AG09319 (cell line): ENCODE results near the gene NRARP.
"Not testable (repeated sequence)": the region's sequence is repeated elsewhere in the genome, so short reads cannot be mapped to it uniquely, and the experiment has no call there.

Experiments used
- DNase-seq: peaks from one replicate; pipeline ENCODE4 v3.0.0-alpha.2; 2010; ENCODE audit warnings: low read depth; ENCODE audit errors: extremely low read depth
- TF ChIP-seq, protein P1 (sequence below): IDR thresholded peaks from 2 replicates; pipeline ENCODE4 v1.5.1; 2011; ENCODE audit warnings: low read depth, mild to moderate bottlenecking, inconsistent platforms, low read length, moderate library complexity

Gene NRARP

DNA sequence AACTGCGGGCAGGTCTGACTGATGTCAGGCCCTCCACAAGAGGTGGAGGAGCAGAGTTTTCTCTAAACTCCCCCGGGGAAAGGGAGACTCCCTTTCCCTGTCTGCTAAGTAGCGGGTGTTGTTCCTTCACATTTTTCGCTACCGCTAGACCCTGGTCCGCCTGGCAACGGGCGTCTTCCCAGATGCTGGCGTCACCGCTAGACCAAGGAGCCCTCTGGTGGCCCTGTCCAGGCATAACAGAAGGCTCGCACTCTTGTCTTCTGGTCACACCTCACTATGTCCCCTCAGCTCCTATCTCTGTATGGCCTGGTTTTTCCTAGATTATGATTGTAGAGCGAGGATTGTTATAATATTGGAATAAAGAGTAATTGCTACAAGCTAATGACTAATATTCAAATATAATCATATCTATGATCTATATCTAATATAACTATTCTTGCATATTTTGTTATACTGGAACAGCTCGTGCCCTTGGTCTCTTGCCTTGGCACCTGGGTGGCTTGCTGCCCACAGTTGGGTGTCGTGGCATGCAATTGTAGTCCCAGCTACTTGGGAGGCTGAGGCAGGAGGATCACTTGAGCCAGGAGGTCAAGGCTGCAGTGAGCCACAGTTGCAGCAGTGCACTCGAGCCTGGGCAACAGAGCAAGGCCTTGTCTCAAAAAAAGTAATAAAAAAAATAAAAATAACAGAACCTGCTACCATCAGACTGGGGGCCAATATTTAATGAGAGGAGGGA lies 39.7 kb downstream of the NRARP start:
- not testable (repeated sequence) for DNase-seq

DNA sequence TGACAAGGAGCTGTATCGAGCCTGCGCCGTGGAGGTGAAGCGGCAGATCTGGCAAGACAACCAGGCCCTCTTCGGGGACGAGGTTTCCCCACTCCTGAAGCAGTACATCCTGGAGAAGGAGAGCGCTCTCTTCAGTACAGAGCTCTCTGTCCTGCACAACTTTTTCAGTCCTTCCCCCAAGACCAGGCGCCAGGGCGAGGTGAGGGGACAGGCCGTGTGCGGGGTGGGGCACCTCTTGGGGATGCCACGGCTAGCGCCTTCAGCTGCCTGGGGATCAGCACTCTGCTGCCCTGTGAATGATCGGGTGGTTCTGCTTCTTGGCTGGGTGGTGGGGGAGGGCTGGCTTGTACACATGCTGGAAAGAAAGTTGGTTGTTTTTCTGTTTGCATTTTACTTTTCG lies 45.2 kb downstream of the NRARP start:
- no peak for DNase-seq
- TF ChIP-seq, protein P1, sequence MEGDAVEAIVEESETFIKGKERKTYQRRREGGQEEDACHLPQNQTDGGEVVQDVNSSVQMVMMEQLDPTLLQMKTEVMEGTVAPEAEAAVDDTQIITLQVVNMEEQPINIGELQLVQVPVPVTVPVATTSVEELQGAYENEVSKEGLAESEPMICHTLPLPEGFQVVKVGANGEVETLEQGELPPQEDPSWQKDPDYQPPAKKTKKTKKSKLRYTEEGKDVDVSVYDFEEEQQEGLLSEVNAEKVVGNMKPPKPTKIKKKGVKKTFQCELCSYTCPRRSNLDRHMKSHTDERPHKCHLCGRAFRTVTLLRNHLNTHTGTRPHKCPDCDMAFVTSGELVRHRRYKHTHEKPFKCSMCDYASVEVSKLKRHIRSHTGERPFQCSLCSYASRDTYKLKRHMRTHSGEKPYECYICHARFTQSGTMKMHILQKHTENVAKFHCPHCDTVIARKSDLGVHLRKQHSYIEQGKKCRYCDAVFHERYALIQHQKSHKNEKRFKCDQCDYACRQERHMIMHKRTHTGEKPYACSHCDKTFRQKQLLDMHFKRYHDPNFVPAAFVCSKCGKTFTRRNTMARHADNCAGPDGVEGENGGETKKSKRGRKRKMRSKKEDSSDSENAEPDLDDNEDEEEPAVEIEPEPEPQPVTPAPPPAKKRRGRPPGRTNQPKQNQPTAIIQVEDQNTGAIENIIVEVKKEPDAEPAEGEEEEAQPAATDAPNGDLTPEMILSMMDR = no peak

More for the DNA sequence above, 39.7 kb downstream of the NRARP start:
- TF ChIP-seq, protein P1 = peak; percentile 43

DNA sequence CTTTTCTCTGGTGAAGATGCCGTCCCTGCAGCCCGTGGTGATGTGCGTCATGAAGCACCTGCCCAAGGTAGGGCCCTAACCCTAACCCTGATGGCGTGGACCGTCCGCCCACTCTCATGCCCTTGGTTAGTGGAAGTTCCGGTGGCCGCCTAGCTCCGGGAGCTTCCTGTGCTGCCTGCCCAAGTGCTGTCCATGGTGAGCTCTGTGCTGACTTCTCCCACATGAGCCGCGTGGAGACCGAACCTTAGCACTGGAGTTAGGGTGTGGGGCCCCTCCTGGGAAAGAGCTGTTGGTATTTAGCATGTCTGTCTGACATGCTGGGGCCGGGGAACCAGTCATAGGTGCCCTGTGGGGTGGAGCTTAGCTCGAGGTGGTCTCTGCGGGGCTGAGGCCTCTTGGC lies 45.7 kb downstream of the NRARP start:
- TF ChIP-seq, protein P1 = no peak
- DNase-seq = no peak

DNA sequence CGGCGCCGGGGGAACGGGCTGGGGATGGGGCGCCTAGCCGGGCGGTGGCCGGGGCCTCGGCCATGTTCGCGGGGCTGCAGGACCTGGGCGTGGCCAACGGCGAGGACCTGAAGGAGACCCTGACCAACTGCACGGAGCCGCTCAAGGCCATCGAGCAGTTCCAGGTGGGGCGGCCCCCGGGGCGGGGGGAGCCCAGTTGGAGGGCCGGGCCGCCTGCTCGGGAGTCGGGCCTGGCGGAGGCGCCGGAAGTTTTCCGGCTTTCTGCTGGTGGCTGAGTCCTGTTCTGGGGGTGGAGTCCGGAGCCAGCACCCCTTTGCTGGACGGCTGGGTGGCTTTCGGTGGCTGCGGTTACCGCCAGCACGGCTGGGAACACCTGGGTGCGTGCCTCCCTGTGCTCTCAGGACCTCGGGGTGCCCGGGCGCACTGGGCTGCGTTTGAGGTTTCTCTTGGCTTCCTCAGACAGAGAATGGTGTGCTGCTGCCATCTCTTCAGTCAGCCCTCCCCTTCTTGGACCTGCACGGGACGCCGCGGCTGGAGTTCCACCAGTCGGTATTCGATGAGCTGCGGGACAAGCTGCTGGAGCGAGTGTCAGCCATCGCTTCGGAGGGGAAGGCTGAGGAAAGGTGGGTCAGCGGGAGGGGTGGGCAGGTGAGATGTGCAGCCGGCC lies 46.5 kb downstream of the NRARP start:
- no peak for DNase-seq

DNA sequence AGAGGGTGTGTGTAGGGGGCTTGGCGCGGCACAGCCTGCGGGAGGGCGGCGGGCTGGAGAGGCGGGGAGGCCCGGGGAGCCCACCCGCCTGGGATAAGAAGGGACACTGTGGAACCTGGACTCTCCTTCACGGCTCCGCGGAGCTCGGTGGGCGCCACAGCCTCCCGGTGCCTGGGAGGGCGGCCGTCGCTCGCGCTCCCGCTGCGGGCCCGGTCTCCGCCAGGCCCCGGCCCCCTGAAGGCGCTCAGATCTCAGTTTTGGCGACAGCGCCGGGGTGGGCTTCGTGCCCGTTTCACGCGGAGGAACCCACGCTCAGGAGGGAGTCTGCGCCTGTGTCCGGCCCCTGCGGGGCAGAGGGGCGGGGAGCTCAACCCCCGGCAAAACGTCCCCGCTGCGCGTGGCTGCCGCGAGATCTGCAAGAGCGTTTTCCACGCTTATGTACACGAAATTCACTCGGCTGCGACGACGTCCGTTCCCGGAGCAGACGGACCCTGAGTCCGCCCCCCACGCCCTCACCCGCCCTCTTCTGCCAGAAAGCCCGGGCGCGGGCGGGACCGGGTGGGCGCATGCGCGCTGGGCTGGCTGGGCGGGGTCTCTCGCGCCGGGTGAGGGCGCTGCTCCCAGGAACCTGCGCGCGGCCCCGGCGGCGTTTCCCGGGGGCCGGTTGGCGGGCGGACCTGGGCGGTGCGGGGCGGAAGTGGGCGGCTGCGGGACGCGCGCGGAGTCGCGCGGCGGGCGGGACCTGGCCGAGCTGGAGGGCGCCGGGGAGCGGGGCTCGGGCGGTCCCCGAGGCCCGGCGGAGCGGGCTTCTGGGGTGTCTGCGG lies 47.2 kb downstream of the NRARP start, which contains the start of gene NELFB:
NELFB (plus strand) TSS at position 704 of the 824 bp plus-strand sequence.
- TF ChIP-seq, protein P1 = no peak
- peak; percentile 70 for DNase-seq

More for the DNA sequence above, 46.5 kb downstream of the NRARP start:
- TF ChIP-seq, protein P1 = no peak

DNA sequence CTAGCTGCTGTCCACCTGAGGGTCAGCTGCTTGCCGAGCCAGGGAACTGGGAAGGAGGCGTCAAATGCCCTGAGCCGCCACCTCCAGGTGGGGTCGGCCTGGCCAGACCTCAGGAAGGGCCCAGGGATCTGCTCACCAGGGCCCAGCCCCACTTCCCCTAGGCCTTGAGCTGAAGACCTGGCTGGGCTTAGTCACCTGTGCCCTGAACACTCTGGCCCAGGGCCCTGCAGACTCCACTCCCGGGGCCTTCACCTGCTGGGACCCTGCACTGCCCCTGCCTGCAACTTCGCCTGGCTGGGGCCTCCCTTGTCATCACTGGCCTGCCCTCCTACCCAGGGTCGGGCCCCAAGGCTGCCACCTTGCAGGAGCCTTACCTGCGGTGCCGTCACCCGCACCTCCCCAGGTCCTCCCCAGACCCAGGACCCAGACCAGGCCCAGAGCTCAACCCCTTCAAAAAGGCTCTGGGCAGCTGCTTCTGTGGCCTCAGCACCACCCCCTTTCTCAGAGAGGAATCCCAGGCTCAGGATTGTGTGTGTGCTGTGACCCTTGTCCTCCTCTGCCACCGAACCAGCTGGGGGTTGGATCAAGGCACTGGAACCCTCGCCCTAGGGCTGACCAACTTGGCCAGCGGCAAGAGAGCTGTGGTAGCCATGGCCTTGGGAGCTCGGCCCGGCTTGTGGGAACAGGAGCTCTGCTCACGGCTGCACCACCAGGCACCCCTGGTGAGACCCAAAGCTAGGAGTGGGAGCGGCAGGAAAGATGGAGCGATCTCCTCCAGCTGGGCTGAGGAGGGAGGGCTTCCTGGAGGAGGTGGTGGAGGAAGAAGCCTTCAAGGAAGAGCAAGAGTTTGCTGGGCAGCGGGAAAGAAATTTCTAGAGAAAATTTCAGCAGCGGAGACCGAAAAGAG lies 48.1 kb downstream of the NRARP start:
- no peak for DNase-seq
- TF ChIP-seq, protein P1 = no peak
